Activated naive CD4-positive, alpha-beta T cell treated with anti-CD3 and anti-CD28 coated beads, Interleukin-2, amount 50 U/mL, for 24 hours (primary cell): Measurements from ENCODE around the gene PSMA1.
"Not testable (repeated sequence)": the region's sequence is repeated elsewhere in the genome, so short reads cannot be mapped to it uniquely, and the experiment has no call there.

Source experiments
- H3K27ac Mint-ChIP-seq: one replicate; pipeline ENCODE4 v1.8.0; 2021; ENCODE audit warnings: mild to moderate bottlenecking, mixed read lengths
- H3K27me3 Mint-ChIP-seq: one replicate; pipeline ENCODE4 v1.8.0; 2021; ENCODE audit warnings: mixed read lengths
- H3K36me3 Mint-ChIP-seq: one replicate; pipeline ENCODE4 v1.8.0; 2021; ENCODE audit warnings: mixed read lengths
- H3K4me1 Mint-ChIP-seq: one replicate; pipeline ENCODE4 v1.8.0; 2021; ENCODE audit warnings: mixed read lengths
- H3K4me3 Mint-ChIP-seq: one replicate; pipeline ENCODE4 v1.8.0; 2021; ENCODE audit warnings: mild to moderate bottlenecking, mixed read lengths
- H3K9me3 Mint-ChIP-seq: one replicate; pipeline ENCODE4 v1.8.0; 2021; ENCODE audit warnings: mixed read lengths

Gene PSMA1

DNA sequence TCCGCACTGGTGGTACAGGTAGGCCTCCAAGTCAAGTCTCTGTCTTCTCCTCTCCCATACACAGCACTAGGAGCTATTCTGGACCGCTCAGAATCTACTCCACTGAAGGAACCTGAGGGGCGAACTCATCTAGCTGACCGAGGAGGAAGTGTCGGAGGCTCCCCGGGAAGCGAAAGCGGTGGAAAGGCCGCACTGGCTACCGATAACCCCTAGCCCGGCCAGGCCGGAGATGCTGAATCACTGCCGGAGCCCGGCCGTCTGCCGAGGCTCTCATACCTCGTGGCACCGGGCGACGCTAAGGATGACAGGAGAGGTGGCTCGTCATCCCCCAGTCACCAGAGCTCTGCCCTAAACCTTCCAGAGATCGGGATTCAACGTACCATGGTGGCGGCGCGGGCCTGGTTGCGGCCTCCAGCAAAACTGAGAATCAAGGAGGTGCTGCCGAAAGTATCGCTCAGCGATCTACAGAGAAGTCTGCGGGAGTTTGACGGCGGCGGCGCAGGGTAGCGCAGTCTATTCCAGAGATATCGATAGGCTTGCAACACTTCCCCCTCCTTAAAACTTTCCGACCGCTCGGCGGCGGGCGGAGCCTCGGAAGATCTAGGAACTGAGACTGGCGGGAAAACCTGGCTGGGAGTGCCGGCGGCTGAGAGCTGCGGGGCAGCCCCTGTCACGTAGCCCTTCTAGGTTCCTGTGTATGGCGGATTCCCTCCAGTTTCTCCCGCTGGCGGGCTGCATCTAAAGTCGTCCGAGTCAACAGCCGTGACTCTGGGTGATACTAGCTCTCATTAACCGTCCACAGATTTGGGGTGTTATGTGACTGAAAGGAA is at the start of gene PSMA1:
Gene PSMA1 (minus strand): TSS at position 470 of the 830 bp plus-strand sequence. CDS start 87 bp downstream, at position 383.
- Mint-ChIP-seq H3K27ac (peak within 1 kb of the TSS; percentile 97), H3K36me3 (peaks cover 15% of the 10 kb centered on the region), H3K9me3 (no peaks in the 10 kb centered on the region), H3K4me1 (peaks cover 33% of the 10 kb centered on the region), H3K27me3 (no peaks in the 10 kb centered on the region), H3K4me3 (peak within 1 kb of the TSS; percentile 99)

GRCh38 chr11:14569516-14569915 is 49.3 kb upstream of the PSMA1 start:
- not testable (repeated sequence) for H3K9me3 Mint-ChIP-seq, H3K4me3 Mint-ChIP-seq, H3K27me3 Mint-ChIP-seq
- Mint-ChIP-seq H3K27ac (peak overlapping the region; percentile 46), H3K36me3 (peaks cover 50% of the 10 kb centered on the region), H3K4me1 (peaks cover 67% of the 10 kb centered on the region)

DNA sequence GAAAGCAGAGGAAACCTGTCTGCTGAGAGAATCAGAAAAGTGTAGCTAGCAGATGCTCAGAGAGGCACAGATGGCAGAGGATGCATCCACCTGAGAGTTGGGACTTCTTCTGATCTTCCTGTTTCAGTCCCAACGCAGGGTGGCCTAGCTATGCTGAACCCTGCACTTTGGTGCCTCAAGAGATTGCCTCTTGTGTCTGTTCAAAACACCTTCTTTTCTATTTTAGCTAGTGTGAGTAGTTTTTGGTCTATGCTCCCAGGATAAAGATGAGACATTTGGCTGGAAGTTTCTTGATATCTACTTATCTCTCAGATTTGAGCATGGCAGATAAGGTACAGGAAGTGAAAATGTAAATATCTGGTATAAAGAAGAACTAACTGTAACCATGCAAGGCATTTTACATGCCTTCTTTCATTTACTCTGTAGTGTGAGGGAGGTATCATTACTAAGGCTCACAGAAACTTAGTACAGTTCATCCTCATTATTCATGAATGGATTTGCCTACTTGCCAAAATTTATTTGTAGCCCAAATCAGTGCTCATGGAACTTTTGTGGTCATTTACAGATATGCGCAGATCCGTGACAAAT is 47.0 kb upstream of the PSMA1 start:
- H3K36me3 Mint-ChIP-seq, result peaks cover 37% of the 10 kb centered on the region
- H3K9me3 Mint-ChIP-seq, result peaks cover 4% of the 10 kb centered on the region
- H3K4me1 Mint-ChIP-seq, result peaks cover 76% of the 10 kb centered on the region
- no peak overlapping the region for H3K4me3 Mint-ChIP-seq
- no peak overlapping the region for H3K27ac Mint-ChIP-seq
- no peaks in the 10 kb centered on the region for H3K27me3 Mint-ChIP-seq

GRCh38 chr11:14566331-14567063 is 46.3 kb upstream of the PSMA1 start:
- Mint-ChIP-seq H3K4me3 (no peak overlapping the region), H3K4me1 (peaks cover 79% of the 10 kb centered on the region), H3K27me3 (no peaks in the 10 kb centered on the region), H3K9me3 (peaks cover 4% of the 10 kb centered on the region), H3K36me3 (peaks cover 32% of the 10 kb centered on the region), H3K27ac (peak overlapping the region; percentile 3)

- Mint-ChIP-seq H3K27ac (no peak overlapping the region), H3K9me3 (peaks cover 4% of the 10 kb centered on the region), H3K36me3 (peaks cover 31% of the 10 kb centered on the region), H3K4me1 (peaks cover 82% of the 10 kb centered on the region), H3K27me3 (no peaks in the 10 kb centered on the region), H3K4me3 (no peak overlapping the region)
Observed at GRCh38 chr11:14565845-14566244, 45.7 kb upstream of the PSMA1 start.

DNA sequence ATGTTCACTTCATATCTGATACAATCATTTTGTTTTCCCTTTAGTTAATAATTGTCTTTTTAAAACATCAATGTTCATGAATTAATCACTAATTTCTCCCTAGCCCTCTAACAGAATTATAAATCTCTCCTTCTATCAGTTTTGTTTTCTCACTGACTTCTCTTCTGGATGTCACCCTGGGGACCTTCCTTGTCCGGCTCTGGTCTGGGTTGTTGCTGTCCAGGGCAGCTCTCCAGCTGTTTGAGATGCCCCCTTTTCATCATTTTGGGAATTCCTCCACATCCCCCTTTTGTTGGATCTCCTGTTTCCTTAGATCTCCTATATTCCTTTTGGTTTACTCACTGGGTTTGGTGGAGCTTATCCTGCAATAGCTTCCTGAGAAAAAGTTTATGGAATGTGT is 35.6 kb upstream of the PSMA1 start:
- Mint-ChIP-seq H3K27ac (peak overlapping the region; percentile 96), H3K4me1 (peaks cover 63% of the 10 kb centered on the region), H3K4me3 (peak overlapping the region; percentile 64), H3K9me3 (peaks cover 13% of the 10 kb centered on the region), H3K36me3 (peaks cover 24% of the 10 kb centered on the region), H3K27me3 (no peaks in the 10 kb centered on the region)

DNA sequence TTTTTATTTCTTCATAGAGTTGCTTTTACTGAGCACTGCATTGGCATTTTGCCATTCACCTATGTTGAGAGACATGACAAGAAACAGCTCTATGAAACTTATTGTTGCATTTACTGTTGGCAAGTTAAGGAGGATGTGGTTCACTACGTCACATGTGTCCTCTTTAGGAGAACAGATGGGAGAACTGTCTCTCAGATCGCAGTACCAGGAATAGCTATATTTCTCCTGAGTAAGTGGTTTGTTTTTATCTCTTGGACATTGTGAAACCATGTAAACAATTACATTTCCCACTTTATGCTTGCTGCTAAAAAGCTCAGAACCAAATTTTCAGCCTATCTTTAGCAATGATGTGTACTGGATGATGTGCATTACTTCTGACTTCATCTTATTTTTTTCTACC is 34.8 kb upstream of the PSMA1 start:
- Mint-ChIP-seq H3K36me3 (peaks cover 24% of the 10 kb centered on the region), H3K27ac (peak overlapping the region; percentile 96), H3K9me3 (peaks cover 13% of the 10 kb centered on the region), H3K4me1 (peaks cover 59% of the 10 kb centered on the region), H3K4me3 (peak overlapping the region; percentile 64), H3K27me3 (no peaks in the 10 kb centered on the region)

DNA sequence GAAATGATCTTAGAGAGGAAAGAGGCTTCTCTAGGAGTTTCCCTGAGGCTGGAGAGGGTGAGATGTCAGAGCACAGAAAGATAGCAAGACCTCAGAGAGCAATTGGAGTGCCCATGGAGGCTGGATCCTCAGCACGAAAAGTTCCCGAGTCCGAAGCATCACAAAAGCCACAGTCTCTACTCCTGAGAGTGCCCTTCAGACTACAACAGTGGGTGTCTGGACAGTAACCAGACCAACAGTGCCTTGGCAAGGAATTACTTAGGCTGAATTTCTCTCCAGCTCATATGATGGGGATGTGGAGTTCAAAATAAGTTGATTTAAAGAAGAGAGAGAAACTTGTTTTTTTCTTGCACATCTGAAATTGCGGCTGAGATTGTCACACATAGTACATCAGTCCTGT is 31.9 kb upstream of the PSMA1 start:
- Mint-ChIP-seq H3K27me3 (no peaks in the 10 kb centered on the region), H3K4me3 (no peak overlapping the region), H3K9me3 (no peaks in the 10 kb centered on the region), H3K36me3 (peaks cover 13% of the 10 kb centered on the region), H3K27ac (no peak overlapping the region), H3K4me1 (peaks cover 46% of the 10 kb centered on the region)

GRCh38 chr11:14551380-14551779 is 31.2 kb upstream of the PSMA1 start:
- Mint-ChIP-seq H3K27me3 (no peaks in the 10 kb centered on the region), H3K9me3 (no peaks in the 10 kb centered on the region), H3K4me3 (no peak overlapping the region), H3K36me3 (peaks cover 13% of the 10 kb centered on the region), H3K27ac (no peak overlapping the region), H3K4me1 (peaks cover 45% of the 10 kb centered on the region)

DNA sequence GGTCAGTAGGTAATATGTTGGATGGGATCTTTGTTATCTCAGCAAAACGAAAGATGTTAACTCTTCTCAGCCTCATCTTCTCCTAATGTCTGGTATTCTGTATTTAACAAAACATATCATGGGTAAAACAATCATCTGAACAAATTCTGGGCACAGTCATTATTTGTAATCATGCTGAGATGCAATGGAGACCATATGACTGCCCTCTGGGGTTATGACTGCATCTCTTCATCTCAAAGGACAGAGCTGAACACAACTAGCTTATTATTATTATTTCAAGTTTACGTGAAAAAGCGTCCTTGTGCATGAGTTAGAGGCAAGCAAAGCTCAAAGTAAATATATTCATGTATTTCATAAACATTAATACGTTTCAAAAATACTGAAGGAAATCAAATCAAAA is 29.7 kb upstream of the PSMA1 start:
- Mint-ChIP-seq H3K4me3 (no peak overlapping the region), H3K36me3 (peaks cover 13% of the 10 kb centered on the region), H3K27me3 (no peaks in the 10 kb centered on the region), H3K9me3 (no peaks in the 10 kb centered on the region), H3K27ac (no peak overlapping the region), H3K4me1 (peaks cover 42% of the 10 kb centered on the region)

DNA sequence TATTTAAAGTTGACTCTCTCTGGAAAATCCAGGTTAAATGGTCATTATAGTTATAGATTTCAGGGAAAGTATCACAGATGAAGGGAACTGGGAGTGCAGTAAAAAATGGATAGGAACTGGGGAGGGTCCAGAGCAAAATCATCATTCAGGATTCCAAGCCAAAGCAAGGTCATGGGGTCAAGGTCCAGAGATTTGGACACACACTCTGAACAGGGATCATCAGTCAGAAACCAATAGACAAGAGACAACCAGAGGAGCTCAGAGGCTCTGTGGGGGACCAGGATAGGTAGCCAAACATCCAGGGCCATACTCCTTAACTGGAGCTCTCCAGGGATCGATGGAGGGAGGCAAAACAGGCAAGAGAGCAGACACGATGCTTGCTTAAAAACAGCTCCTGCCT is 27.3 kb upstream of the PSMA1 start:
- H3K36me3 Mint-ChIP-seq, result peaks cover 11% of the 10 kb centered on the region
- H3K27me3 Mint-ChIP-seq, result no peaks in the 10 kb centered on the region
- H3K4me3 Mint-ChIP-seq, result no peak overlapping the region
- H3K9me3 Mint-ChIP-seq, result no peaks in the 10 kb centered on the region
- no peak overlapping the region for H3K27ac Mint-ChIP-seq
- peaks cover 30% of the 10 kb centered on the region for H3K4me1 Mint-ChIP-seq

- Mint-ChIP-seq H3K4me3 (no peak overlapping the region), H3K27ac (no peak overlapping the region), H3K27me3 (no peaks in the 10 kb centered on the region), H3K36me3 (peaks cover 12% of the 10 kb centered on the region), H3K9me3 (no peaks in the 10 kb centered on the region), H3K4me1 (peaks cover 34% of the 10 kb centered on the region)
Observed at GRCh38 chr11:14546672-14547071, 26.5 kb upstream of the PSMA1 start.

DNA sequence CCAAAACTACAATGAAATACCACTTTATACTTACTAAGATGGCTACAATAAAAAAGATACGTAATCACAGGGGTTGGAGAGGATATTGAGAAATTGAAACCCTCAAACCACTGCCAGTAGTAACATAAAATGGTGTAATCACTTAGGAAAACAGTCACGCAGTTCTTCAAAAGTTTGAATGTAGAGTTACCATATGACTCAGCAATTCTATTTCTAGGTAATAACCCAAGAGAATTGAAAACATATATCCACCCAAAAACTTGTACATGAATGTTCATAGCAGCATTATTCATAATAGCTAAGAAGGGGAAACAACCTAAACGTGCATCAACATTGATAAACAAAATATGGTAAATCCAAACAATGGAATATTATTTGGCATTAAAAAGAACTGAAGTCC is 24.4 kb upstream of the PSMA1 start:
- H3K4me1 Mint-ChIP-seq, result peaks cover 51% of the 10 kb centered on the region
- peaks cover 10% of the 10 kb centered on the region for H3K36me3 Mint-ChIP-seq
- no peaks in the 10 kb centered on the region for H3K27me3 Mint-ChIP-seq
- H3K9me3 Mint-ChIP-seq, result no peaks in the 10 kb centered on the region
- H3K4me3 Mint-ChIP-seq, result no peak overlapping the region
- H3K27ac Mint-ChIP-seq, result no peak overlapping the region

- Mint-ChIP-seq H3K27me3 (no peaks in the 10 kb centered on the region), H3K4me3 (no peak overlapping the region), H3K4me1 (peaks cover 64% of the 10 kb centered on the region), H3K9me3 (no peaks in the 10 kb centered on the region), H3K27ac (no peak overlapping the region), H3K36me3 (peaks cover 10% of the 10 kb centered on the region)
Observed at GRCh38 chr11:14543260-14543659, 23.1 kb upstream of the PSMA1 start.

- Mint-ChIP-seq H3K9me3 (no peaks in the 10 kb centered on the region), H3K27ac (no peak overlapping the region), H3K4me3 (no peak overlapping the region), H3K36me3 (peaks cover 9% of the 10 kb centered on the region), H3K27me3 (no peaks in the 10 kb centered on the region), H3K4me1 (peaks cover 66% of the 10 kb centered on the region)
Observed at GRCh38 chr11:14542324-14542723, 22.1 kb upstream of the PSMA1 start.
